RCC 7860 (cell line): ENCODE results near the gene COG1.

ENCODE experiments used
- DNase-seq: peaks from one replicate; pipeline ENCODE4 v3.0.0-alpha.2; 2015; ENCODE audit warnings: low spot score
- FAIRE-seq: peaks from 2 replicates; lab custom pipeline; 2012; peaks lifted over from hg19 to GRCh38; lab: Jason Lieb, UNC

COG1 gene

DNA sequence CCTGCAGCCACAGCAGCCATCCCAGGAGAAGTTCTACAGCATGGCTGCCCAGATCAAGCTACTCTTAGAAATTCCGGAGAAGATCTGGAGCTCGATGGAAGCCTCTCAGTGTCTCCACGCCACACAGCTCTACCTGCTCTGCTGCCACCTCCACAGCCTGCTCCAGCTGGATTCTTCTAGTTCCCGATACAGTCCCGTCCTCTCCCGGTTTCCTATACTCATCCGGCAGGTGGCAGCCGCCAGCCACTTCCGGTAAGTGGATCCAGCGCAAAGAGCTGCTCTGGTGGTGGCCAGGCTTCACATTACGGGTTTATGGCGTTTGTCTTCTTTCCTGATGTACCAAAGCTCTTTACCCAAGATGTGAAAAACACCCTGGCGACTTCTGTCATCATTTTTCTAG lies 3.6 kb downstream of the COG1 start:
- DNase-seq: no peak
- FAIRE-seq: no peak

DNA sequence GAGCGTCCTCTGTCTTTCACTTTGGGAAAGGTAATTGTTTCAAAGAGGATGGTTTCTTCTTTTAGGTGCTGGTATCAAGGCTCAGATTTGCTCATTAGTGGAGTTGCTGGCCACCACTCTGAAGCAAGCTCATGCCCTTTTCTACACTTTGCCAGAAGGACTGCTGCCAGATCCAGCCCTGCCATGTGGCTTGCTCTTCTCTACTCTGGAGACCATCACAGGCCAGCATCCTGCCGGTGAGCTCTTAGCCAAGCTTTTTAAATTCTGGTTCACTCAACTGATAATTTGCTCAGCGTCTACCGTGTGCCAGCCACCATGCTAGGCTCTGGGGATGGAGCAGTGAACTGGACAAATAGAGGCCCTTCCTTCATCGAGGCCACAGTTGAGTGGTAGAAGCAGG lies 4.3 kb downstream of the COG1 start:
- FAIRE-seq (no peak), DNase-seq (no peak)

DNA sequence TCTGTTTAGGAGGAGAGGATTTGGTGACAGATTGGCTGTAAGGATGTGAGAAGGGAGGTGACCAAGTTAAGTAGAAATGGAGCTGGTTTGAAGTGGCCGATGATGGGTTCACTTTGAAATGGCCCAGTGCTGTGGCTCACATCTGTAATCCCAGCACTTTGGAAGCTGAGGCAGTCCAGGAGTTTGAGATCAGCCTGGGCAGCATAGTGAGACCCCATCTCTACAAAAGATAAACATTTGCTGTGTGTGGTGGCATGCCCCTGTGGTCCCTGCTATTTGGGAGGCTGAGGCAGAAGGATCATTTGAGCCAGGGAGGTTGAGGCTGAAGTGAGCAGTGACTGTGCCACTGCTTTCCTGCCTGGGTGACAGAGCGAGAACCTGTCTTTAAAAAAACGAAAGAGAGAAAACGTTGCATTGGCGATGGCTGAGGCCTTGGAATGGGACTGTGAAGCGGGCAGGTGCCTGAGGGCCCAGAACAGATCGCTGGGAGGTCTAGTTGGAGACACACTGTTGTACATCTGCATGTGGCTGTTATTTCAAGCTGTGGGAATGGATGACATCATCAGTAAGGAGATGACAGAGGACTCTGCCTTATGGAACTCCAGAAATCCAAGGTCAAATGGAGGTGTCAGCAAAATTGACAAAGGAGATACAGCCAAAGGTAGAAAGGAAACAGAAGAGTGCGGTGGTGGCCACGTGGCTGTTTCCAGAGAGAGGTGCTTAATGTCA lies 5.5 kb downstream of the COG1 start:
- DNase-seq (no peak), FAIRE-seq (no peak)

DNA sequence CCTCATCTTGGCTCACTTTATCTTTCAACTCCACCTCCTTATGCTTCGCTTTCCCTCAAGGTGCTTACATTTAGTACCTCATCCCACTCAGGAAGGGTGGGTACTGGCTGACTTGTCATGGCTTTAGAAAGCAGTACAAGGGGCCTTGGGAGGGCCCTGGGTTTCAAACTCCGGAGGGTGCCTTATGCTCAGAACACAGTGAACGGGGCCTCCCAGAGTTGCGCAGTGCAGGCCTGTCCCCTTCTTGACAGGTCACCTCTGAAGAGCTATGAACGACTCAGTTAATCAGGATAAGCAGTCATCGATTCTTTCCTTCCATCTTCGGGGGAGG lies 6.0 kb downstream of the COG1 start:
- no peak for DNase-seq
- FAIRE-seq: no peak

DNA sequence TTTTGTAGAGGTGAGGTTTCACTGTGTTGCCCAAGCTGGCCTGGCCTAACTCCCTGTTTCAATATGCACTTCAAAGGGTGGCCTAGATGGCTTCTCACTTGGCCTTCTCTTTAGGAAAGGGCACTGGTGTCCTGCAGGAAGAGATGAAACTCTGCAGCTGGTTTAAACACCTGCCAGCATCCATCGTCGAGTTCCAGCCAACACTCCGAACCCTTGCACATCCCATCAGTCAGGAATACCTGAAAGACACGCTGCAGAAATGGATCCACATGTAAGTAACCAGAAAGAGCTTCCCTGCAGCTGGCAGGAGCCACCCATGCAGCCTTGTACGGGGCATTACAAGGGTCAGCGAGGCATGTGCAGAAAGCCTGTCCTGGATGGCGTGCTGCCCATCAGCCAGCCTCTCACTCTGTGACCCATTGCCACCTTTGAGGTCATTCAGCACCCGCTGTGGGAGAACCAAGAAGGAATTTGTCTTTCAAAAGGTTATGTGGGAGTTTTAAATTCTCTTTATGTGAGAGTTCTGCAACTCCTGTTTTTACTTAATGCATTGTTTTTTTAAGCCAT lies 7.0 kb downstream of the COG1 start:
- no peak for FAIRE-seq
- DNase-seq: no peak

DNA sequence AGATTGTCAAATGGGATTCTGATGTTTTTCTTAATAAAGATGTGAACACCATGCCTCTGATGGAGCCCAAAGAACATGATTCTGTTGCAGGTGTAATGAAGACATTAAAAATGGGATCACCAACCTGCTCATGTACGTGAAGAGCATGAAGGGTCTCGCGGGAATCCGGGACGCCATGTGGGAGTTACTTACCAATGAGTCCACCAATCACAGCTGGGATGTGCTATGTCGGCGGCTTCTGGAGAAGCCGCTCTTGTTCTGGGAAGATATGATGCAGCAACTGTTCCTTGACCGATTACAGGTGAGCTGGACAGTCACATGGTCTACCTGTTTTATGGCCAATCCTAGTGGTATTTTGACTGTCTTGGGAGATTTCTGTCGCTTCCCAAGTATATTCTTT lies 7.6 kb downstream of the COG1 start:
- FAIRE-seq (no peak), DNase-seq (no peak)

DNA sequence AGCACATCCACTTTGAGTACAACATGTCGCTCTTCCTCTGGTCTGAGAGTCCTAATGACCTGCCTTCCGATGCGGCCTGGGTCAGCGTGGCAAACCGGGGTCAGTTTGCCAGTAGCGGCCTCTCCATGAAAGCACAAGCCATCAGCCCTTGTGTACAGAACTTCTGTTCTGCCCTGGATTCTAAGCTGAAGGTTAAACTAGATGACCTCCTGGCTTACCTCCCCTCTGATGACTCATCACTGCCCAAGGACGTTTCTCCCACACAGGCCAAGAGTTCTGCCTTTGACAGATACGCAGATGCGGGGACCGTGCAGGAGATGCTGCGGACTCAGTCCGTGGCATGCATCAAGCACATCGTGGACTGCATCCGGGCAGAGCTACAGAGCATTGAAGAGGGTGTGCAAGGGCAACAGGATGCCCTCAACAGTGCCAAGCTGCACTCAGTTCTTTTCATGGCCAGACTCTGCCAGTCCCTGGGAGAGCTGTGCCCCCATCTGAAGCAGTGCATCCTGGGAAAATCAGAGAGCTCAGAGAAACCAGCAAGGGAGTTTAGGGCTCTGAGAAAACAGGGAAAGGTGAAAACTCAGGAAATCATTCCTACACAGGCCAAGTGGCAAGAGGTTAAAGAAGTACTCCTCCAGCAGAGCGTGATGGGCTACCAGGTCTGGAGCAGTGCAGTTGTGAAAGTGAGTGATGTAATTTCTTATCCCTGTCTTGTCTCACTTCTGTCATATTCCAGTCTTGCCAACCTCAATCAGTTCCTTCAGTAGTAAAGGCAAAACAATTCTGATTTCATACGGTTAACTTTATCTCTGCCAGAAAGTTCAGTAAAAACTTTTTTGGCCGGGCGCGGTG lies 8.6 kb downstream of the COG1 start:
- FAIRE-seq (no peak), DNase-seq (no peak)

DNA sequence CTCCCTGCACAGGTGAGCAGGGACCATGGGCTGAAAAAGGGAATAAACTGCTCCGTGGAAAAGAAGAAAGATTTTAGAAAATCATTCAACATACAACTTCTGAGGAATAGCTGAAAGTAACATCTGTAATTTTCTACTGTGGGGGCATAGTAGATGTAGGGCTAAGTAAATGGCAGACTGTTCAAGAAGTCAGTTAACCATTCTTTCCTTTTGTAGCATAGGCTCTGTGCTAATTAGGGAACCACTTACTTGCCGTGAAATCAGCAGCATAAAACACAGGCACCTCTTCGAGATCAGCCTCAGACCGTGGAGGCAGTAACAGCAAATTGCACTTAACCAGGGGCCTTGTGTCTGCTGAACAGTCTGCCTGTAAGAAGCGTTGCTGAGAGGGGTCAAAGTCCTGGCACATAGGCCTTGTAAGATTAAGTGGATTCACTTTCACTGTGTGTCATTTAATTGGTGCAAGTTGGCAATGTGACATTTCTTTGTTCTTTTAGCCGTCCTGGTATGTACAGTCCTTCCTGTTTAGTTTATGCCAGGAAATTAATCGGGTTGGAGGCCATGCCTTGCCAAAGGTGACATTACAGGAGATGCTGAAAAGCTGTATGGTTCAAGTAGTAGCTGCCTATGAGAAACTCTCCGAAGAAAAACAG lies 10.4 kb downstream of the COG1 start:
- no peak for FAIRE-seq

DNA sequence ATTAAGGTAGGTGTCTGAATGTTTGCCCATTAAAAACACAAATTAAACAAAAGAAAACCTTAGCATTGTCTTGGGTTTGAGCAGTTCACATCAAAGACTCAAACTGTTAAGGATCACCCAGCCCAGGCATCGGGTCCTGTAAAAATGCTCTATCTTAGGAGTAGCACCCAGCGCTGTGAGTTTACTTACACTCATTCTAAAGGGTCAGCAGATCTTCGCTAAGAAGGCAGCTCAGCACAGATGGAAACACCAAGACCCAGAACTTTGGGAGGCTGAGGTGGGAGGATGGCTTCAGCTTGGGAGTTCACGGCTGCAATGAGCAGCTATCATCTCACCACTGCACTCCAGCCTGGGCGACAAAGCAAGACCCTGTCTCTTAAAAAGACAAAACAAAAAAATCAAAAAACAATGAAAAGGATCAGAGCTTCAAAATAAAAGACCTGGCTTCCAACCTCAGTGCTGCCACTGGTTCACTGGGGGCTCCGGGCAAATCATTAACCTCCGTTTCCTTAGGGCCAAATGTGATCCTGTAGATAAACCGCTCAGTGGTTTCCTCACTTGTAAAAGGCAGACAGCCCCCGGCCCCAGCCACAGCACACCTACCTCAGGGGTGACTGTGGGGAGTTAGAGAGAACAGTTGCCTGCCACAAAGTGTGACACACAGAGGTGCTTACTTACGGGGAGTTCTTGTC lies 11.1 kb downstream of the COG1 start:
- no peak for FAIRE-seq

More for the DNA sequence above, 10.4 kb downstream of the COG1 start:
- DNase-seq: no peak

DNA sequence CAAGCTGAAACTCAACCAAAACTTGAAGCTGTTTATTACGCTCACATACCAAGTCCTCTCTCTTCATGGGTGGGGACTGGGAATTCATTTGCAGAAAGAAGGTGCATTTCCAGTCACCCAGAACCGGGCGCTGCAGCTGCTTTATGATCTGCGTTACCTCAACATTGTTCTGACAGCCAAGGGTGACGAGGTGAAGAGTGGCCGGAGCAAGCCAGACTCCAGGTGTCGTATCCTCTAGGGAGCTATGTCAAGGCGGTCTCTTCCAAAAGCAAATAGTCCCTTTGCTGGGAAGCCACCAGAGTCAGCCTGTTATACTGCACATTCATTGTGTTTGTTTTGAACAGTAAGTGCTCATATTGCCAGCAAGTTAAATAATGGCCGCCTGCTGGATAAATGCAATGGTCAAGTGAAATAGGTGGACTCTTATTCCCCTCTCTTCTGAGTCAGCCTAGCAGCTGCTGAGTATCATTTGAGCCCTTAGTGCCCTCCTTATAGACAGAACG lies 12.7 kb downstream of the COG1 start:
- DNase-seq (no peak), FAIRE-seq (no peak)

More for the DNA sequence above, 11.1 kb downstream of the COG1 start:
- no peak for DNase-seq

DNA sequence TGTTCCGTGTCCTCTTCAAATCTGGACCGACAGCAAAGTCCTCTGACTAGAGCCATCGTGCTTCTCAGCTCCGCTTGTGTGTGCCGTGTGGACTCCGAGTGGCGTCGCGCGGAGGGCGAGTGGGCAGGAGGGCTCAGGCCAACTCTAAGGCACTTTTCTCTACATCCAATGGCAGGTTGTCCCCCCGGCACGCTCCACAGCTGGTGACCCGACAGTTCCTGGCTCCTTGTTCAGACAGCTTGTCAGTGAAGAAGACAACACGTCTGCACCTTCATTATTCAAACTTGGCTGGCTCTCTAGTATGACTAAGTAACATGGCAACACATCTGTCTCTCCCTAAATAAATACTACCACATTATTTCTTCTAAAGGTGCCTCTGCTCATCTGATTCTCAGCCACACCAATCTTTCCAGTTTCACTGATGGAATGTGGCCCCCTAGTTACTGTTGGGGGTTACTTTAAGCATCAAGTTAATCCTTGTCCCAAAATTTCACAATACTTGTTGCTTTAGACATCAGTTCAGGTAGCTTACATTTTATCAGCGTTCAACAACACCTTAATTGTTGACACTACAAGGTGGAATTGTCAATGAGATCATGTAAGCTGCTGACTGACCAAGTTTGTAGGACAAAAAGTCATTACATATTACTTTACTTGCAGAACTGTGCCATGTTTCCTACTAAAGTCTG lies 15.4 kb downstream of the COG1 start:
- FAIRE-seq: no peak
- DNase-seq: no peak

DNA sequence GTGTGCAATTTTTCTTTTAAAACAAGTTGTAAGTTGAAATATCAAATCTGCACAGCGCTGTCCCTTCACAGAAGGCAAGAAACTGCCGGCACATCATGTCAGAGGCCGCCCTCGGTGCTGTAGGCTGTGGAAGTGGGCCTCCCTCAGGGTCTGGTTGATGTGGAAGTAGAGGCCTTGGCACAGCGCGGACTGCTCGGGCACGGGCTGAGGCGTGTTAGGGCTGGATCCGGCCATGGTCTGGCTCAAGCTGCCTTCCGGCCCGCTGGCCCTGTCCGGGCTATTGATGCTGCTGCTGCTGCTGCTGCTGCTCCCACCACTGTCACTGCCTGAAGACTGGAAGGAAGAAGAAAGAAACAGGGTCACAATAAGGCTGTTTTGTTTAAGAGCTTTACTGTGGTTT lies 16.6 kb downstream of the COG1 start:
- DNase-seq (no peak), FAIRE-seq (no peak)

DNA sequence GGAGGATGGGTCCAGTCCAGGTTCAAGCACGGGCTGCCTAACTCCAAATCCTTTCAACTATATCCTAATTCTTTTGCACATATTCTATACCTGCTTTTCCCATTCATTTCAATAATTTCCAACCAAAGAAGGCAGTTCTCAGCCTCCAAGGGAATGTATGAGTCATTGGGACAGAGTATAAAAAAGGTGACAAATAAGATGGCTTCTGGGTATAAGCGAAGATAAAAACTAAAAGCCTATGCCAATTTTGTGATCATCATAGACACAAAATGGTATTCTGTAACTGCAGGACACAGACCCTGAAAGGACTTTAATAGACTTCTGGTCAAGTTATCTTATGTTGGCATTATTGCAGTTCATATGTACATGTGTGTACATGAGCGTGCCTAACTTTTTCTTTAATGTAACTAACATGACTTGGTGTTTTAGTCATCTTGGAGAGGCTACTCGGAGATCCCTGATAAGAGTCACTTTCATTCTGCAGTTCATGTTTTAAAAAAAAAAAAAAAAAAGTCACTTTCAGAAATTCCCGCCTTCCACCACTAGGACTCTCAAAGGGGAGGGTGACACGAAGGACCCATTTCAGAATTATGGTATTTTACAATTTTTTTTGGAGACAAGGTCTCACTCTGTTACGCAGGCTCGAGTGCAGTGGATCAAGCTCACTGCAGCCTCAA lies 17.3 kb downstream of the COG1 start:
- DNase-seq (no peak), FAIRE-seq (no peak)

DNA sequence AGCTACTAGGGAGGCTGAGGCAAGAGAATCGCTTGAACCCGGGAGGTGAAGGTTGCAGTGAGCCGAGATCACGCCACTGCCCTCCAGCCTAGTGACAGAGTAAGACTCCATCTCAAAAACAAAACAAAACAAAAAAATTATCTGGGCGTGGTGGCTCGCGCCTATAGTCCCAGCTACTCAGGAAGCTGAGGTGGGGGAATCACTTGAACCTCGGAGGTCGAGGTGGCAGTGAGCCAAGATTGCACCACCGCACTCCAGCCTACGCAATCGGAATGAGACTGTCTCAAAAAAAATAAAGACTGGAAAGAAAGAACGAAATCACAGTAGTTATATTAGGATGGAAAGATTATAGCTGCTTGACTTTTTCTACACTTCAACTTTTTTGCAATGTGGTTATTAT lies 18.9 kb downstream of the COG1 start:
- FAIRE-seq: no peak
- no peak for DNase-seq

DNA sequence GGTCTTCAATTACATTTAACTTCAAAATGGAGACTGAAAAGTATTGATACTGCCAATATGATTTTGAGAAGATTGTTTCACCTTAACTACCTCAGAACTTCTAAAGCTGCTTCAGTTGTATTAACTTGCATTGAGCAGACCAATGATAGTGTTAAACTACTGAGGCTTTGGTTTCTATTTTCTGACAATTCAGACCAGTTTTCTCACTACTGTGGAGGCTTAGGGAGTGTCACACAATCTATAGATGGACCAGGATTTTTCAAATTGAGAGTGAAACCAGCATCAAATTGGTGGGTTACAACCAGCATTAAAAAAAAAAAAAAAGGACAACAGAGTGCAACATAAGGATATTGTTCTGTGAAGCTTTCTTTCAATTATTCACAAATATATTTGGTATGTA lies 21.2 kb downstream of the COG1 start:
- DNase-seq: no peak
- FAIRE-seq: no peak

DNA sequence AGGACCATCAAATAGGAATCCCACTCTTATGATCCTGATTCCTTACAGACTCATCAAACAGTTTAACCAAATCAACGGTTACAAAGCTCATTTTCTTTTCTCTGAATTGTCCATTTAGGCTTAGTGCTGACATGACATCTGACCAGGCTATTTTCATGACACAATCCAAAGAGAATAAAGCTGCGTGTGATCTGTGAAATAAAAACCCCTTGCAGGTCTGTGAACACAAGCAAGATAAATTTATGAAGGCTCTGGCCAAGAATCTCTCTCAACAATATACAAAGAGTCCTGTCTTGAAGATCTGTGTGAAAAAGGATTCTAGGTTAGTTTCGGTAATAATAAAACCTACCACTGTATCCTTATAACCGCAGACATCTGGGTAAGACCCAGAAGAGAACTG lies 22.0 kb downstream of the COG1 start:
- DNase-seq (no peak), FAIRE-seq (no peak)

DNA sequence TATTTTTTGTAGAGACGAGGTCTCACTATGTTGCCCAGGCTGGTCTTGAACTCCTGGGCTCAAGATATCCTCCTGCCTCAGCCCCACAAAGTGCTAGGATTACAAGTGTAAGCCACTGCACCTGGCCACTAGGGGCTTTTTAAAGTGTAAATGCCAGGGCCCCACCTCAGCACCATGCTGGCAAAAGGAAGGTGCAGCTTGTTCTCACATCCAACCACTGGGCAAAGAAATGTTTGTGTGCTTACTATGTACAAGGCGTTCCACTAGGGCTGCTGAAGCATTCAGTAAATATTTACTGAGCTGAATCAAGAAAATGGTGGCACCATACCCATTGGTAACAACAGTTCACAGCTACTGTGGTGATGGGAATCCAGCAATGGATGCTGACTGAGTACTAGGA lies 22.6 kb downstream of the COG1 start:
- DNase-seq: no peak
- FAIRE-seq: no peak

DNA sequence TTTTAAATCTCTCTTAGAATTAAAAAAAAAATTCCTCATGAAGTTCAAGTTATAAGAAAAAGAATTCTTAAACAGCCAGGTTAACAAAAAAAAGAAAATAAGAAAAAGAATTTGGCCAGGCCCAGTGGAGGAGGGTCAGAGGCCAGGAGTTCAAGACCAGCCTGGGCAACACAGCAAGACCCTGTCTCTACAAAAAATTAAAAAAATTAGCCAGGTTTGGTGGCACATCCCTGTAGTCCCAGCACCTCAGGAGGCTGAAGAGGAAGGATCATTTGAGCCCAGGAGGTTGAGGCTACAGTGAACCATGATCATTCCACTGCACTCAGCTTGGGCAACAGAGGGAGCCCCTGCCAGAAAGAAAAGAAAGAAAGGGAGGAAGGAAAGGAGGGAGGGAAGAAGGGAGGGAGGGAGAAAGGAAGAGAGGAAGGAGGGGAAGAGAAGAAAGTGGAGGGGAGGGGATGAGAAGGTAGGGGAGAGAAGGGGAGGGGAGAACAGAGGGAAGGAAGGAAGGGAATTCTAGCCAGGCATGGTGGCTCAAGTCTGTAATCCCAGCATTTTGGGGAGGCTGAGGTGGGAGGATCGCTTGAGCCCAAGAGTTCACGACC lies 30.9 kb downstream of the COG1 start:
- no peak for FAIRE-seq
- DNase-seq: no peak

DNA sequence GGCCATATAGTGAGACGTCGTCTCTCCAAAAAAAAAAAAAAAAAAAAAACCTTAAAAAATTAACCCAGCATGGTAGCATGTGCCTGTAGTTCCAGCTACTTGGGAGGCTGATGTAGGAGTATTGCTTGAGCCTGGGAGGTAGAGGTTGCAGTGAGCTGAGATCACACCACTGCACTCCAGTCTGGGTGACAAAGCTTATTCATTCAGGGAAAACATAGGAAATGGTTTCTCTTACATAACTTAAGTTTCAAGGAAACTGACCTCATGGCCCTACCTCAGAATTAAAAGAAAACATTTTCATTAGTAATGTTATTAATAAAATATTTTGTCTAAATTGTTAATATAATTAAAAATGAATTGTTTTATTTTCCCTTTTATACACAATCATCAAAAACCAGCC lies 31.4 kb downstream of the COG1 start:
- DNase-seq: no peak
- no peak for FAIRE-seq
